Measurements from ENCODE around the gene TPST2. TPM values are rescaled to one million over a fixed set of nuclear protein-coding genes. Genes with fewer than 3 reads are reported as not detected.

TPST2 gene
- total and polyA plus RNA-seq, 2 donors (not counting 3 experiments of a cell fraction or from before 2014, with no cell fraction given): 49.4 to 121 TPM

- no peak for TF ChIP-seq MAX (IDR thresholded peaks at IDR 0.05; ENCODE audit: insufficient read depth, insufficient read length)
- no peak for TF ChIP-seq POLR2A (IDR thresholded peaks at IDR 0.05; ENCODE audit: low read depth, low read length)
- TF ChIP-seq GATA2 (IDR thresholded peaks at IDR 0.05; ENCODE audit: insufficient read depth, insufficient read length, low read depth, low read length): no peak
- no peak for TF ChIP-seq POLR2AphosphoS5 (IDR thresholded peaks at IDR 0.05; ENCODE audit: insufficient read depth, low read depth, low read length)
- no peak for TF ChIP-seq EZH2 (IDR thresholded peaks at IDR 0.05; ENCODE audit: borderline replicate concordance, low read depth, low read length, severe bottlenecking)
- Histone ChIP-seq H3K36me3 (ENCODE audit: control insufficient read depth in 2 of 2, extremely low read depth in 1 of 2, insufficient read depth in 2 of 2, low read length in 2 of 2) (no peaks in the 10 kb centered on the region), H3K9ac (replicated peaks; ENCODE audit: extremely low read depth, insufficient read depth, low read length) (no peak overlapping the region), H3K27ac (ENCODE audit: insufficient read depth, low read depth, low read length) (no peak overlapping the region), H3K9me3 (replicated peaks; ENCODE audit: control insufficient read depth, insufficient read depth, low read length) (no peaks in the 10 kb centered on the region), H4K20me1 (replicated peaks; ENCODE audit: control insufficient read depth, extremely low read depth, insufficient read depth, low read length) (no peaks in the 10 kb centered on the region), H3K9me1 (replicated peaks; ENCODE audit: control insufficient read depth, extremely low read depth, insufficient read depth, low read length) (no peaks in the 10 kb centered on the region), H3K4me3 (replicated peaks in 1 of 3; ENCODE audit: insufficient read depth in 1 of 3, low read depth in 1 of 3, low read length in 3 of 3) (no peak overlapping the region), H3K79me2 (ENCODE audit: control insufficient read depth, insufficient read depth, low read length) (no peaks in the 10 kb centered on the region), H3K27me3 (ENCODE audit: control insufficient read depth in 2 of 2, insufficient read depth in 2 of 2, low read length in 2 of 2) (peaks cover 0 to 3% of the 10 kb centered on the region in 2 experiments), H3K4me1 (ENCODE audit: control insufficient read depth, extremely low read depth, insufficient read depth, low read length) (peaks cover 8% of the 10 kb centered on the region), H2AFZ (ENCODE audit: low read depth, low read length) (no peak overlapping the region), H3K4me2 (ENCODE audit: insufficient read depth, low read length) (no peak overlapping the region)
- intact Hi-C loops (cut with micrococcal nuclease) (no loop called here), dilution Hi-C loops (cut with MboI; ENCODE audit: extremely low pct_ligation_motif_present, low sequenced_read_pairs) (no loop called here)
- ChIA-PET CTCF (interaction anchor here (0.8 kb wide), 1 partner anchor 13 kb away, joined by 3 read pairs; no protein-coding TSS in a partner anchor), POLR2A (no interaction called here)
- no TSS peak for BruUV-seq (replicated peaks)
- DNase-seq (ENCODE audit: low read depth, low spot score) (no peak), FAIRE-seq (no peak)
Observed at GRCh38 chr22:26629988-26630761, 40.2 kb upstream of the TPST2 start.

DNA sequence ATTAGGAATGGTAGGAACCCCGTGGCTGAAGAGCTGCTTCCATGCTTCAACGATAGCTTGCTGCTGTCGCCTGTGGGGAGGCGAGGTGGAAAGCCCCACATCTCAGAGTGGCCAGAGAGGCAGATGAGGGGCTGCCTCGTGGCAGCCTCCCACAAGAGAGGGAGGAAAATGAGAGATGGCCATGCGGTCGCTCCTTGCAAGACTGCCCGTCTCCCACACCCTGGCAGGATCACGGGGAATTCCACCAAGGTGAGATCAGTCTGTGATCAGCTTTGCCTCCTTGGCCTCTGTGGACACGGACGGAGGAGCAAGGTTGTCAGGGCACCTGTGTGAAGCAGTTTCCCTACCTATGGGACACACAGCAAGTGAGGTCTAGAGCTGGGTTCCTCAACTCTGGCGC lies 34.9 kb upstream of the TPST2 start:
- no peaks in the 10 kb centered on the region for H3K4me1 ChIP-seq (ENCODE audit: control insufficient read depth, extremely low read depth, insufficient read depth, low read length)
- H3K27ac ChIP-seq (ENCODE audit: insufficient read depth, low read depth, low read length): no peak overlapping the region
- H3K9me1 ChIP-seq (replicated peaks; ENCODE audit: control insufficient read depth, extremely low read depth, insufficient read depth, low read length): no peaks in the 10 kb centered on the region
- H3K79me2 ChIP-seq (ENCODE audit: control insufficient read depth, insufficient read depth, low read length): no peaks in the 10 kb centered on the region
- no peak overlapping the region for H2AFZ ChIP-seq (ENCODE audit: low read depth, low read length)
- H4K20me1 ChIP-seq (replicated peaks; ENCODE audit: control insufficient read depth, extremely low read depth, insufficient read depth, low read length): no peaks in the 10 kb centered on the region
- H3K9ac ChIP-seq (replicated peaks; ENCODE audit: extremely low read depth, insufficient read depth, low read length): no peak overlapping the region
- intact Hi-C loops (cut with micrococcal nuclease): no loop called here
- dilution Hi-C loops (cut with MboI; ENCODE audit: extremely low pct_ligation_motif_present, low sequenced_read_pairs): no loop called here
- no peaks in the 10 kb centered on the region for H3K36me3 ChIP-seq (ENCODE audit: control insufficient read depth in 2 of 2, extremely low read depth in 1 of 2, insufficient read depth in 2 of 2, low read length in 2 of 2)
- no peaks in the 10 kb centered on the region for H3K9me3 ChIP-seq (replicated peaks; ENCODE audit: control insufficient read depth, insufficient read depth, low read length)
- CTCF ChIA-PET: no interaction called here
- H3K4me2 ChIP-seq (ENCODE audit: insufficient read depth, low read length): no peak overlapping the region
- no peak for FAIRE-seq
- POLR2A ChIA-PET: no interaction called here
- H3K27me3 ChIP-seq (ENCODE audit: control insufficient read depth in 2 of 2, insufficient read depth in 2 of 2, low read length in 2 of 2): peaks cover 0 to 3% of the 10 kb centered on the region in 2 experiments
- no peak for DNase-seq (ENCODE audit: low read depth, low spot score)
- BruUV-seq (replicated peaks): no TSS peak
- H3K4me3 ChIP-seq (replicated peaks in 1 of 3; ENCODE audit: insufficient read depth in 1 of 3, low read depth in 1 of 3, low read length in 3 of 3): no peak overlapping the region
- TF ChIP-seq POLR2A (IDR thresholded peaks at IDR 0.05; ENCODE audit: low read depth, low read length) (no peak), EZH2 (IDR thresholded peaks at IDR 0.05; ENCODE audit: borderline replicate concordance, low read depth, low read length, severe bottlenecking) (no peak), JUN (IDR thresholded peaks at IDR 0.05; ENCODE audit: borderline replicate concordance, insufficient read depth, insufficient read length, low read depth) (no peak), FOS (IDR thresholded peaks at IDR 0.05; ENCODE audit: borderline replicate concordance, insufficient read depth, low read length) (no peak), GATA2 (IDR thresholded peaks at IDR 0.05; ENCODE audit: insufficient read depth, insufficient read length, low read depth, low read length) (no peak), POLR2AphosphoS5 (IDR thresholded peaks at IDR 0.05; ENCODE audit: insufficient read depth, low read depth, low read length) (no peak), MAX (IDR thresholded peaks at IDR 0.05; ENCODE audit: insufficient read depth, insufficient read length) (no peak), MYC (IDR thresholded peaks at IDR 0.05; ENCODE audit: low read depth, low read length) (no peak)
- TF ChIP-seq, protein P1, sequence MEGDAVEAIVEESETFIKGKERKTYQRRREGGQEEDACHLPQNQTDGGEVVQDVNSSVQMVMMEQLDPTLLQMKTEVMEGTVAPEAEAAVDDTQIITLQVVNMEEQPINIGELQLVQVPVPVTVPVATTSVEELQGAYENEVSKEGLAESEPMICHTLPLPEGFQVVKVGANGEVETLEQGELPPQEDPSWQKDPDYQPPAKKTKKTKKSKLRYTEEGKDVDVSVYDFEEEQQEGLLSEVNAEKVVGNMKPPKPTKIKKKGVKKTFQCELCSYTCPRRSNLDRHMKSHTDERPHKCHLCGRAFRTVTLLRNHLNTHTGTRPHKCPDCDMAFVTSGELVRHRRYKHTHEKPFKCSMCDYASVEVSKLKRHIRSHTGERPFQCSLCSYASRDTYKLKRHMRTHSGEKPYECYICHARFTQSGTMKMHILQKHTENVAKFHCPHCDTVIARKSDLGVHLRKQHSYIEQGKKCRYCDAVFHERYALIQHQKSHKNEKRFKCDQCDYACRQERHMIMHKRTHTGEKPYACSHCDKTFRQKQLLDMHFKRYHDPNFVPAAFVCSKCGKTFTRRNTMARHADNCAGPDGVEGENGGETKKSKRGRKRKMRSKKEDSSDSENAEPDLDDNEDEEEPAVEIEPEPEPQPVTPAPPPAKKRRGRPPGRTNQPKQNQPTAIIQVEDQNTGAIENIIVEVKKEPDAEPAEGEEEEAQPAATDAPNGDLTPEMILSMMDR (IDR thresholded peaks at IDR 0.05; ENCODE audit: extremely low read depth in 1 of 2, insufficient read depth in 1 of 2, low read depth in 1 of 2, low read length in 2 of 2): no peak
